OCI-LY3 (cell line): ENCODE data around the gene NOS1AP.

Source experiments
- EZH2phosphoT487 ChIP-seq: fragments of 200-600 bp; shearing (Covaris generic); IDR thresholded peaks from 2 replicates; pipeline ENCODE4 v1.6.1; 2018; ENCODE audit warnings: antibody characterized with exemption, mixed run types, low read depth
- TF ChIP-seq, protein P1 (sequence below): fragments of 200-600, 300-600 bp; sonication (generic); IDR thresholded peaks from 2 replicates; pipeline ENCODE4 v1.5.1; 2014; ENCODE audit warnings: antibody characterized with exemption, low read length, low read depth

GRCh38 chr1:162240577-162240976, 171.1 kb downstream of the NOS1AP start:
- TF ChIP-seq, protein P1, sequence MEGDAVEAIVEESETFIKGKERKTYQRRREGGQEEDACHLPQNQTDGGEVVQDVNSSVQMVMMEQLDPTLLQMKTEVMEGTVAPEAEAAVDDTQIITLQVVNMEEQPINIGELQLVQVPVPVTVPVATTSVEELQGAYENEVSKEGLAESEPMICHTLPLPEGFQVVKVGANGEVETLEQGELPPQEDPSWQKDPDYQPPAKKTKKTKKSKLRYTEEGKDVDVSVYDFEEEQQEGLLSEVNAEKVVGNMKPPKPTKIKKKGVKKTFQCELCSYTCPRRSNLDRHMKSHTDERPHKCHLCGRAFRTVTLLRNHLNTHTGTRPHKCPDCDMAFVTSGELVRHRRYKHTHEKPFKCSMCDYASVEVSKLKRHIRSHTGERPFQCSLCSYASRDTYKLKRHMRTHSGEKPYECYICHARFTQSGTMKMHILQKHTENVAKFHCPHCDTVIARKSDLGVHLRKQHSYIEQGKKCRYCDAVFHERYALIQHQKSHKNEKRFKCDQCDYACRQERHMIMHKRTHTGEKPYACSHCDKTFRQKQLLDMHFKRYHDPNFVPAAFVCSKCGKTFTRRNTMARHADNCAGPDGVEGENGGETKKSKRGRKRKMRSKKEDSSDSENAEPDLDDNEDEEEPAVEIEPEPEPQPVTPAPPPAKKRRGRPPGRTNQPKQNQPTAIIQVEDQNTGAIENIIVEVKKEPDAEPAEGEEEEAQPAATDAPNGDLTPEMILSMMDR, result no peak
- TF ChIP-seq EZH2phosphoT487, result no peak
